Choroid plexus epithelial cell (primary cell): ENCODE results near the gene TSEN34.

ENCODE experiments used
- DNase-seq: peaks from one replicate; pipeline ENCODE4 v3.0.0-alpha.2; 2010; ENCODE audit warnings: low read depth
- H3K4me3 ChIP-seq: 2 replicates; pipeline ENCODE4 v1.5.1; 2011; ENCODE audit warnings: low read depth, mild to moderate bottlenecking, control low read depth, low read length, moderate library complexity
- TF ChIP-seq, protein P1 (sequence below): conservative IDR thresholded peaks from 2 replicates; pipeline ENCODE4 v1.5.1; 2011; ENCODE audit warnings: low read depth, mild to moderate bottlenecking, control low read depth, inconsistent platforms, low read length, moderate library complexity

Gene TSEN34

DNA sequence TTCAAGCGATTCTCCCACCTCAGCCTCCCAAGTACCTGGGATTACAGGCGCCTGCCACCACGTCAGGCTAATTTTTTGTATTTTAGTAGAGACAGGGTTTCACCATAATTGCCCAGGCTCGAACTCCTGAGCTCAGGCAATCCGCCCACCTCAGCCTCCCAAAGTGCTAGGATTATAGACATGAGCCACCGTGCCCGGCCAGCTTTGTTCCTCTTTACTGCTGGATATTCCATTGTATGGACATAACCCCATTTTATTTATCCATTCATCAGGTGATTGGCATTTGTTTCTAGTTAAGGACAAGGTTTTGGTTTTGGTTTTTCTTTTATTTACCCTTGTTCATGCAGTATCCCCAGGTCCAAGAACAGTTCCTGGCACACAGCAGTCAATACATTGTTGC lies 5.4 kb downstream of the TSEN34 start:
- TF ChIP-seq, protein P1, sequence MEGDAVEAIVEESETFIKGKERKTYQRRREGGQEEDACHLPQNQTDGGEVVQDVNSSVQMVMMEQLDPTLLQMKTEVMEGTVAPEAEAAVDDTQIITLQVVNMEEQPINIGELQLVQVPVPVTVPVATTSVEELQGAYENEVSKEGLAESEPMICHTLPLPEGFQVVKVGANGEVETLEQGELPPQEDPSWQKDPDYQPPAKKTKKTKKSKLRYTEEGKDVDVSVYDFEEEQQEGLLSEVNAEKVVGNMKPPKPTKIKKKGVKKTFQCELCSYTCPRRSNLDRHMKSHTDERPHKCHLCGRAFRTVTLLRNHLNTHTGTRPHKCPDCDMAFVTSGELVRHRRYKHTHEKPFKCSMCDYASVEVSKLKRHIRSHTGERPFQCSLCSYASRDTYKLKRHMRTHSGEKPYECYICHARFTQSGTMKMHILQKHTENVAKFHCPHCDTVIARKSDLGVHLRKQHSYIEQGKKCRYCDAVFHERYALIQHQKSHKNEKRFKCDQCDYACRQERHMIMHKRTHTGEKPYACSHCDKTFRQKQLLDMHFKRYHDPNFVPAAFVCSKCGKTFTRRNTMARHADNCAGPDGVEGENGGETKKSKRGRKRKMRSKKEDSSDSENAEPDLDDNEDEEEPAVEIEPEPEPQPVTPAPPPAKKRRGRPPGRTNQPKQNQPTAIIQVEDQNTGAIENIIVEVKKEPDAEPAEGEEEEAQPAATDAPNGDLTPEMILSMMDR, result no peak
- no peak overlapping the region for H3K4me3 ChIP-seq
- no peak for DNase-seq

- TF ChIP-seq, protein P1, result no peak
- no peak for DNase-seq
- H3K4me3 ChIP-seq, result no peak overlapping the region
Measured at GRCh38 chr19:54197121-54197520, 6.0 kb downstream of the TSEN34 start.

GRCh38 chr19:54199401-54199800 lies 8.3 kb downstream of the TSEN34 start:
- H3K4me3 ChIP-seq, result no peak overlapping the region
- TF ChIP-seq, protein P1, result no peak
- no peak for DNase-seq

GRCh38 chr19:54201172-54201701 lies 10.1 kb downstream of the TSEN34 start:
- H3K4me3 ChIP-seq, result peak overlapping the region; percentile 66
- TF ChIP-seq, protein P1, result no peak
- peak; percentile 17 for DNase-seq

DNA sequence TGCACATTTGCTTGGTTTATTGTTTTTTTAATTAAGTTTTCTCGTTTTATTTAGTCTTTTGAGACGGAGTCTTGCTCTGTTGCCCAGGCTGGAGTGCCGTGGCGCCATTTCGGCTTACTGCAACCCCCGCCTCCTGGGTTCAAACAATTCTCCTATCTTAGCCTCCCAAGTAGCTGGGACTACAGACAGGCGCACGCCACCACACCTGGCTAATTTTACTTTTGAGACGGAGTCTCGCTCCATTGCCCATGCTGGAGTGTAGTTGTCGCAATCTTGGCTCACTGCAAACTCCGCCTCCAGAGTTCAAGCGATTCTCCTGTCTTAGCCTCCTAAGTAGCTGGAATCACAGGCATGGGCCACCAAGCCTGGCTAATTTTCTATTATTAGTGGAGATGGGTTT lies 10.9 kb downstream of the TSEN34 start:
- H3K4me3 ChIP-seq, result peak overlapping the region; percentile 66
- peak; percentile 28 for DNase-seq
- TF ChIP-seq, protein P1, result no peak

DNA sequence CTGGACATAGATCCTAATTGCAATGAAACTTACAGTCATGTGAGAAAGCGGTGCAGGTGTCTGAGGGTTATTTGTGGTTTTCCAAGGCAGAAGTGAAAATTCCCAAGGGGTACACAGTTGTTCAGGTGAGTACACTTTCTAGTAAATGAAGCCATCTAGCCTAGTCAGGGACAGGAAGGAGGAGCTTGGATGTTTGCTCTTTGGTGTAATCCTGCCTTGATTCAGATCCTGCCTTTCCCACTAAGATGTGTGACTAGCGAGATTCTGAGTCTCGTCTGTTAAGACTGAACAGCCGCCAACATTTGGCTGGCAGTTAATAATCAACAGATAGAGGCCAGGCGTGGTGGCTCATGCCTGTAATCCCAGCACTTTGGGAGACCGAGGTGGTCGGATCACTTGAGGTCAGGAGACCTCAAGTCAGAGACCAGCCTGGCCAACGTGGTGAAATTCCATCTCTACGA lies 12.1 kb downstream of the TSEN34 start:
- no peak for DNase-seq
- H3K4me3 ChIP-seq, result no peak overlapping the region
- TF ChIP-seq, protein P1, result no peak

GRCh38 chr19:54204767-54205468 lies 13.8 kb downstream of the TSEN34 start:
- H3K4me3 ChIP-seq, result no peak overlapping the region
- TF ChIP-seq, protein P1, result no peak
- DNase-seq, result no peak
